ENCODE data around the gene TAF15. TPM values are rescaled to one million over a fixed set of nuclear protein-coding genes. Genes with fewer than 3 reads are reported as not detected.

The TAF15 gene
- total RNA-seq, 1 donor from 2014 or later, result 146 TPM

Other genes with a start within 250 kb of the TAF15 start
- gene SLFN14, start 248.7 kb upstream of the TAF15 start, total RNA-seq, result not detected
- gene PEX12, start 230.9 kb upstream of the TAF15 start, total RNA-seq, result 3.3 TPM
- gene AP2B1, start 222.2 kb upstream of the TAF15 start, total RNA-seq, result 116 TPM
- 24.3 TPM for gene RASL10B, start 77.8 kb upstream of the TAF15 start, total RNA-seq
- 1.2 TPM for gene GAS2L2, start 56.2 kb upstream of the TAF15 start, total RNA-seq
- gene C17orf50, start 48.6 kb upstream of the TAF15 start, total RNA-seq, result not detected
- gene MMP28, start 13.8 kb upstream of the TAF15 start, total RNA-seq, result 51.7 TPM
- gene HEATR9, start 59.4 kb downstream of the TAF15 start, total RNA-seq, result not detected
- 4.0 TPM for gene CCL5, start 70.9 kb downstream of the TAF15 start, total RNA-seq
- gene RDM1, start 121.3 kb downstream of the TAF15 start, total RNA-seq, result not detected
- not detected for gene LYZL6, start 134.2 kb downstream of the TAF15 start, total RNA-seq
- not detected for gene CCL16, start 172.0 kb downstream of the TAF15 start, total RNA-seq
- gene CCL14, start 177.2 kb downstream of the TAF15 start, total RNA-seq, result 61.1 TPM
- not detected for gene CCL15, start 192.1 kb downstream of the TAF15 start, total RNA-seq
- gene CCL23, start 208.5 kb downstream of the TAF15 start, total RNA-seq, result 5.2 TPM